ENCODE results near the gene TUBA4A. TPM values are rescaled to one million over a fixed set of nuclear protein-coding genes. Genes with fewer than 3 reads are reported as not detected.
A peak's percentile ranks its signal among the peaks of the same experiment; 100 is the strongest.

The TUBA4A gene
- polyA plus RNA-seq, 1 experiment: 23.0 TPM

DNA sequence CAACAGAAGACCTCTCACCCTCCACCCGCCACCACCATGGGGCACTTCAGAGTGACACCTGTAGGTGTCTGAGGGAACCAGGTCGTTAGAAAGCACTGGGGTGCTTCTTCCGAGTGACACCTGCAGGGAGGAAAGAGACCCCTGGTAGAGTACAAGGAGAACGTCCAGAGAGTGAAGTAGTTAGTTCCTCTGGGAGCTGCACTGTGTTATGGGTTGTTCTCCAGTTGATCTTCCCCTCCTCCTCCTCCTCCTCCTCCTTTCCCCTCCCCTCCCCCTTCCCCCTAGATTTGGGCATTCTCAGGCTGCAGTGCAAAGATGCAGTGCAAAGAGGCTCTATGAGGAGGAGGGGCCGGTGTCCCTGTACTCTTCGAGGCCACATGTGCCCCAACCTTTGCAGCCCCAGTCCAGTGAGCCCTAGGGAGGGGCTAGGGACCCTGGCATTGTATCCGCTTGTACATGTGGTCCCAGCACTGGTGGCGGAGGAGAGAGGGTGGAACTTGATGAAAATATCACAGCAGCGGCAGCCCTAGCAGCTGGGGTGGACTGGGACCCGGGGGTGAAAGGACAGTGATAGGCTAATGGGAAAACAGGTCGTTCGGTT is 26.3 kb upstream of the TUBA4A start:
- TF ChIP-seq, protein P1, sequence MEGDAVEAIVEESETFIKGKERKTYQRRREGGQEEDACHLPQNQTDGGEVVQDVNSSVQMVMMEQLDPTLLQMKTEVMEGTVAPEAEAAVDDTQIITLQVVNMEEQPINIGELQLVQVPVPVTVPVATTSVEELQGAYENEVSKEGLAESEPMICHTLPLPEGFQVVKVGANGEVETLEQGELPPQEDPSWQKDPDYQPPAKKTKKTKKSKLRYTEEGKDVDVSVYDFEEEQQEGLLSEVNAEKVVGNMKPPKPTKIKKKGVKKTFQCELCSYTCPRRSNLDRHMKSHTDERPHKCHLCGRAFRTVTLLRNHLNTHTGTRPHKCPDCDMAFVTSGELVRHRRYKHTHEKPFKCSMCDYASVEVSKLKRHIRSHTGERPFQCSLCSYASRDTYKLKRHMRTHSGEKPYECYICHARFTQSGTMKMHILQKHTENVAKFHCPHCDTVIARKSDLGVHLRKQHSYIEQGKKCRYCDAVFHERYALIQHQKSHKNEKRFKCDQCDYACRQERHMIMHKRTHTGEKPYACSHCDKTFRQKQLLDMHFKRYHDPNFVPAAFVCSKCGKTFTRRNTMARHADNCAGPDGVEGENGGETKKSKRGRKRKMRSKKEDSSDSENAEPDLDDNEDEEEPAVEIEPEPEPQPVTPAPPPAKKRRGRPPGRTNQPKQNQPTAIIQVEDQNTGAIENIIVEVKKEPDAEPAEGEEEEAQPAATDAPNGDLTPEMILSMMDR (IDR thresholded peaks at IDR 0.05; ENCODE audit: insufficient read depth, low read depth, low read length): no peak
- Histone ChIP-seq H3K36me3 (ENCODE audit: control insufficient read depth, insufficient read depth, low read length) (peaks cover 22% of the 10 kb centered on the region), H3K4me3 (ENCODE audit: low read depth, low read length) (peak overlapping the region; percentile 56), H3K27me3 (ENCODE audit: control insufficient read depth, insufficient read depth, low read length) (no peaks in the 10 kb centered on the region)
- ChIA-PET POLR2A (no interaction called here), CTCF (interaction anchor here (0.5 to 20.1 kb wide), 4 partner anchors 15 to 228 kb away, joined by 3 to 403 read pairs (median 4); partner anchors contain the start of genes GLB1L and STK16)
- DNase-seq (ENCODE audit: low read depth): no peak

DNA sequence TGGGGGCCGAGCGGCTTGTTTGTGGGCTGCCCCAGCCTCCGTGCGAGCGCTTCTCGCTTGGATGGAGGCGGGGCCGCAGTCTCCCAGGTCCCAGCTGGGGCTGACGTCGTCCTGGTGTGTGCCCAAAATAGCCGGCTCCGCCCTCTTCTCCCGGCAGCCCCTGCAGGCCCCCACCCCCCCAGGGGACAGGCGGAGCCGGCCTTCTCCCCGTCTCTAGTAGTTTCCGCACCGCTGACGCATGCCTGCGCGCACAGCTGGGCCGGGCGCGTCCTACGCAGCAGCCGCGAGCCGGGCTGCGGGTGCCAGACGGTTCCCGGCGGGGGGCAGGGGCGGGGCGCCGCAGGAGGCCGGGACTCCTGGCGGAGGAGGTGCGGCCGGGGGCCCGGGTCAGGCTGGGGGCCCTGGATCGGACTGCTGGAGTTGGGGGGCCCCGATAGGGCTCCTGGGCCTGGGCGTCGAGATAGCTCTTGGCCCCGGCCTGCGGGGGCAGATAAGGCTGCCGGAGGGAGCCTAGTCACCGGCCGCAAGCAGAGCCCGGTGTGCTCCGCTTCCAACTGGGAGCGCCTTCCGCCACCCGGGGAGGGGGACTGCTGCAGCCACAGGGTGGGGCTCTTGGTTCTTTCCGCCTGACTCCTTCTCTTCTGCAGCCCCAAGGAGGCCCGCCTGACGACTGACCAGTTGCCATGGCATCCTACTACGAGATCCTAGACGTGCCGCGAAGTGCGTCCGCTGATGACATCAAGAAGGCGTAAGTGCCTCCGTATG is 25.6 kb upstream of the TUBA4A start, which contains the start of gene DNAJB2:
Gene DNAJB2, plus strand, starts transcription at position 216 of the 765 bp plus-strand sequence. Its CDS starts 468 bp downstream, at position 684.
- Histone ChIP-seq H3K4me3 (ENCODE audit: low read depth, low read length) (peak within 1 kb of the TSS; percentile 56), H3K27me3 (ENCODE audit: control insufficient read depth, insufficient read depth, low read length) (no peaks in the 10 kb centered on the region), H3K36me3 (ENCODE audit: control insufficient read depth, insufficient read depth, low read length) (peaks cover 20% of the 10 kb centered on the region)
- peak; percentile 95 for DNase-seq (ENCODE audit: low read depth)
- ChIA-PET CTCF (interaction anchor here (0.6 to 20.1 kb wide), 14 partner anchors 10 to 250 kb away, joined by 3 to 403 read pairs (median 4); partner anchors contain the start of genes ABCB6, GLB1L, STK16 and TUBA4A), POLR2A (interaction anchor here (0.5 to 0.8 kb wide), 2 partner anchors 30 to 109 kb away, joined by 5 to 6 read pairs; partner anchors contain the start of gene DNPEP)
- TF ChIP-seq, protein P1 (IDR thresholded peaks at IDR 0.05; ENCODE audit: insufficient read depth, low read depth, low read length): peak; percentile 20; the same call in 1 of the 2 replicates

DNA sequence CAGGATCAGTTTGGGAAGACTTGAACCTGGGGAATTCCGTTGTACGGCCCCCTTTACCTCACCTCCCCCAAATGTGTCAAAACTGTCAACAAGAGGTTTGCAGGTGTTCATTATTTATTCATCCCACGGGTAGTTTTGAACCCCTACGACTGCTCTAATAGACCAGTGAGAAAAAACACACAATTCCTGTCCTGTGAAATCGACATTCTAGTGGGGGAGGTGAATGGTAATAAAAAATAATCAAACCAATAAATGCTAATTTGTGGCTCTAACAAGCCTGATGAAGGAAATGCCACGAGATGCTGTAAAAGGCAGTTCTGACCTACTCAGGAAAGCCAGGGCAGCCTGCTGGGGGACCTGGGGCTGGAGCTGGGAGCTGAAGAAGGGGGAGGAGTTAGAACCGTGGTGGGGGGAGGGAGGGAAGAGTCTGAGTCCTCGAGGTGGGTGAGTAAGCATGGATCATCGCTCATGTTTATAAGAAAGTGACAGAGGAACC is 25.0 kb upstream of the TUBA4A start:
- Histone ChIP-seq H3K4me3 (ENCODE audit: low read depth, low read length) (peak overlapping the region; percentile 17; the same call in 1 of the 2 replicates), H3K27me3 (ENCODE audit: control insufficient read depth, insufficient read depth, low read length) (no peaks in the 10 kb centered on the region), H3K36me3 (ENCODE audit: control insufficient read depth, insufficient read depth, low read length) (peaks cover 19% of the 10 kb centered on the region)
- DNase-seq (ENCODE audit: low read depth): no peak
- TF ChIP-seq, protein P1 (IDR thresholded peaks at IDR 0.05; ENCODE audit: insufficient read depth, low read depth, low read length): no peak
- ChIA-PET CTCF (interaction anchor here (0.6 to 20.1 kb wide), 20 partner anchors 9 to 251 kb away, joined by 3 to 403 read pairs (median 4); partner anchors contain the start of genes ABCB6, ANKZF1, ATG9A and GLB1L), POLR2A (interaction anchor here (0.5 to 0.8 kb wide), 2 partner anchors 29 to 109 kb away, joined by 5 to 6 read pairs; partner anchors contain the start of gene DNPEP)

DNA sequence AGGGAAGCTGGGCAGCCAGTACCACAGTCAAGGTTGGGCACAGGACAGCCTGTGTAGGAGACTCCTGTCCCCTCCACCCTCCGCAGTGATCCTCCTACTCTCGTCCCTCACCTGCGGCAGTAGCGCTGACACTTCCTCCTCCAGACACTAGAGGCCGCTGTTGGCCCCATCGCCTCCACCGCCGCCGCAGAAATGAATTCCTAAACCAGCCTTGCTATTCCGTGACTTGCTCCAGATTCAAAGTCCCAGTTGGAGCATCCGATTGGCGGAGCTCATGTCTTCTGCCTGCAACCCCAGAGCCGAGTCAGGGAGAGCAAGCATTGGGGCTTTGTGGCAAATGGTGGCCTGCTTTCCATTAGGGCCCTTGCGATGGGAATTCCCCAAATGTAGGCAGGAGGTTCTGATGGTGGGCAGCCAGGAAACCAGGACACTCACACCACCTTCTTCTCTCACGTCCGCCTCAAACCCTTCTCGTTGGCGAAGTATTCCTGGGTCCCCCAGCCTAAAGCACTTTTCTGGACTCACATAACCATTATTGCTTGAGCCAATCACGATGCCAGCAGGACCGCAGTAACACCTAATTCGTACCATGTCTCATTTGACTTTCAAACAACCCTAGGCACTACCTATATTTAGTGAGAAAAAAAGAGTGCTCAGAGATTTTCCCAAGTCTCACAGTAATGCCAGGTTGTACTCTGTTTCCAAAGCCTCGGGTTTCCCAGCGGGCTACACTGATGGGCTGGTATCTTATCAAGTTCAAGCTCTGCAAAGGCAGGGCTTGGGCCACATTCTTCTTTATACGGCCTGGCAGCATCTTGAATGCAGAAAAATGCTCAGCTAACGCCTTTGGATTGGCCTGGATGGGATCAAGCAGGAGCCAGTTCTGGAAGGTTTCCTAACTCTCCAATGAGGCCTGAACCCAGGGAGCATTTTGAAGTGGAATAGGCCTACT is 24.3 kb upstream of the TUBA4A start:
- H3K27me3 ChIP-seq (ENCODE audit: control insufficient read depth, insufficient read depth, low read length): no peaks in the 10 kb centered on the region
- CTCF ChIA-PET: interaction anchor here (0.5 to 20.1 kb wide), 28 partner anchors 9 to 283 kb away, joined by 3 to 403 read pairs (median 4); partner anchors contain the start of genes ABCB6, ANKZF1, ATG9A and GLB1L
- H3K4me3 ChIP-seq (ENCODE audit: low read depth, low read length): no peak overlapping the region
- TF ChIP-seq, protein P1 (IDR thresholded peaks at IDR 0.05; ENCODE audit: insufficient read depth, low read depth, low read length): peak; percentile 97
- DNase-seq (ENCODE audit: low read depth): peak; percentile 33
- peaks cover 14% of the 10 kb centered on the region for H3K36me3 ChIP-seq (ENCODE audit: control insufficient read depth, insufficient read depth, low read length)
- POLR2A ChIA-PET: interaction anchor here (0.6 kb wide), 2 partner anchors 25 to 49 kb away, joined by 4 to 7 read pairs; partner anchors contain the start of genes ANKZF1, ATG9A and TUBA4B
